Measurements from ENCODE around the gene HDAC7. TPM values are rescaled to one million over a fixed set of nuclear protein-coding genes. Genes with fewer than 3 reads are reported as not detected.

Gene HDAC7
- total and polyA plus RNA-seq, 2 experiments from 2014 or later, result 19.0 to 41.2 TPM

DNA sequence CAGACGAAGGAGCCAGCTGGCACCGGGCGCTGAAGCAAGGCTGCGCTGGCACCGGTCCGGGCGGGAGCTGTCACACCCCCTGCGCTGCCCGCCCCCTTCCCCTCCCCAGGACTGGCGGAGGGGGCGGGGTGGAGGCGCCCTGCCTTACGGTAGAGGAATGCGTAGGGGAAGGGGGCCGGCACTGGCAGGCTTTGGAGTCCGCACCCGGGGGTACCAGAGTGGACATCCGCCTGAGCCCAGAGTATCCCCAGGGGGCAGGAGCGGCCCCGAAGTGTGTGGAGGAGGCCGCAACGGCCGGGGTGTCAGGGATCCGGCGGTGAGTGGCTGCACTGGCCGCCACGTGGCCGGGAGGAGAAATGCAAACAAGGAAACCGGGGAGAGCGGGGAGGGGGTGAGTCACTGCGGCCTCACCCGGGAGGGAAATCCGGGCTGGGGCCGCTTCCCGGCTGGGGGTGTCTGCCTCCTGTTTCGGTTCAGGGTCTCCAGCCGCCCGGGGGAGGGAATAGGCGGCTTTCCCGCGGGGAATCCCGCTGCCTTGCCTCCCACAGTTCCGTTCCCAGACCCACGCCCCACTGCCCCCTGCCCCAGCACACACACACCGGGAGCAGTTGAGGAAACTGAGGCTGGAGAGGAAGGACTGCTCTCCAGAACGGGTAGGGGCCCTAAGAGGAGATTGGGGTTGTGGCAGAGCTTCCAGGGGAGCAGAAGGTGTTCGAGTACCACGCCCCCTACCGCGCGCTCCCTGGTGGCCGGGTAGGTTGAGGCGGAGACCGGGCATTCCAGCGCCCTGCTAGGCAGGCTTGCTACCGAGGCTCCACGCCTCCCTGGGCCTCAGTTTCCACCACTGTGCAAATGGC is 60.6 kb downstream of the HDAC7 start, which contains the start of gene RAPGEF3:
Gene RAPGEF3 (minus strand): TSS at position 47 of the 857 bp plus-strand sequence. CDS start 324 bp downstream, outside the sequence.
- H3K27me3 ChIP-seq, result no peaks in the 10 kb centered on the region
- TF ChIP-seq EZH2phosphoT487 (IDR thresholded peaks at IDR 0.05; ENCODE audit: low read depth, severe bottlenecking, unreplicated experiment), result no peak
- TF ChIP-seq, protein P1, sequence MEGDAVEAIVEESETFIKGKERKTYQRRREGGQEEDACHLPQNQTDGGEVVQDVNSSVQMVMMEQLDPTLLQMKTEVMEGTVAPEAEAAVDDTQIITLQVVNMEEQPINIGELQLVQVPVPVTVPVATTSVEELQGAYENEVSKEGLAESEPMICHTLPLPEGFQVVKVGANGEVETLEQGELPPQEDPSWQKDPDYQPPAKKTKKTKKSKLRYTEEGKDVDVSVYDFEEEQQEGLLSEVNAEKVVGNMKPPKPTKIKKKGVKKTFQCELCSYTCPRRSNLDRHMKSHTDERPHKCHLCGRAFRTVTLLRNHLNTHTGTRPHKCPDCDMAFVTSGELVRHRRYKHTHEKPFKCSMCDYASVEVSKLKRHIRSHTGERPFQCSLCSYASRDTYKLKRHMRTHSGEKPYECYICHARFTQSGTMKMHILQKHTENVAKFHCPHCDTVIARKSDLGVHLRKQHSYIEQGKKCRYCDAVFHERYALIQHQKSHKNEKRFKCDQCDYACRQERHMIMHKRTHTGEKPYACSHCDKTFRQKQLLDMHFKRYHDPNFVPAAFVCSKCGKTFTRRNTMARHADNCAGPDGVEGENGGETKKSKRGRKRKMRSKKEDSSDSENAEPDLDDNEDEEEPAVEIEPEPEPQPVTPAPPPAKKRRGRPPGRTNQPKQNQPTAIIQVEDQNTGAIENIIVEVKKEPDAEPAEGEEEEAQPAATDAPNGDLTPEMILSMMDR (IDR thresholded peaks at IDR 0.05; ENCODE audit: poor library complexity), result peak; percentile 51
- no peak for TF ChIP-seq EZH2 (IDR thresholded peaks at IDR 0.05; ENCODE audit: borderline replicate concordance)
- peaks cover 18% of the 10 kb centered on the region for H3K4me1 ChIP-seq (ENCODE audit: insufficient read depth)
- H4K20me1 ChIP-seq (ENCODE audit: insufficient read depth, poor library complexity, severe bottlenecking), result no peaks in the 10 kb centered on the region
- H2AFZ ChIP-seq, result peak within 1 kb of the TSS; percentile 99
- H3K36me3 ChIP-seq (replicated peaks; ENCODE audit: insufficient read depth, low read depth), result no peaks in the 10 kb centered on the region
- H3K79me2 ChIP-seq, result no peaks in the 10 kb centered on the region
- peak within 1 kb of the TSS; percentile 60 for H3K4me3 ChIP-seq
- peak within 1 kb of the TSS; percentile 53 for H3K27ac ChIP-seq
- H3K4me2 ChIP-seq, result peak within 1 kb of the TSS; percentile 98
- H3K9me2 ChIP-seq (replicated peaks; ENCODE audit: insufficient read depth), result no peaks in the 10 kb centered on the region
- WGBS (ENCODE audit: low lambda C conversion rate, missing lambda C conversion rate), result 6% methylated on average over 21 of the region's 57 CpGs
- peak; percentile 90 for DNase-seq (ENCODE audit: low spot score)
- no peaks in the 10 kb centered on the region for H3K9me3 ChIP-seq (ENCODE audit: low read depth)

GRCh38 chr12:47758584-47758833 is 61.2 kb downstream of the HDAC7 start:
- Histone ChIP-seq H3K27ac (peak overlapping the region; percentile 53), H2AFZ (peak overlapping the region; percentile 99), H3K9me3 (ENCODE audit: low read depth) (no peaks in the 10 kb centered on the region), H3K4me3 (peak overlapping the region; percentile 60), H3K36me3 (replicated peaks; ENCODE audit: insufficient read depth, low read depth) (no peaks in the 10 kb centered on the region), H4K20me1 (ENCODE audit: insufficient read depth, poor library complexity, severe bottlenecking) (no peaks in the 10 kb centered on the region), H3K9me2 (replicated peaks; ENCODE audit: insufficient read depth) (no peaks in the 10 kb centered on the region), H3K4me2 (peak overlapping the region; percentile 98), H3K27me3 (no peaks in the 10 kb centered on the region), H3K79me2 (no peaks in the 10 kb centered on the region), H3K4me1 (ENCODE audit: insufficient read depth) (peaks cover 19% of the 10 kb centered on the region)
- TF ChIP-seq, protein P1 (IDR thresholded peaks at IDR 0.05; ENCODE audit: poor library complexity), result no peak
- no peak for DNase-seq (ENCODE audit: low spot score)
- WGBS (ENCODE audit: low lambda C conversion rate, missing lambda C conversion rate), result 21% methylated on average over 5 of the region's 10 CpGs

DNA sequence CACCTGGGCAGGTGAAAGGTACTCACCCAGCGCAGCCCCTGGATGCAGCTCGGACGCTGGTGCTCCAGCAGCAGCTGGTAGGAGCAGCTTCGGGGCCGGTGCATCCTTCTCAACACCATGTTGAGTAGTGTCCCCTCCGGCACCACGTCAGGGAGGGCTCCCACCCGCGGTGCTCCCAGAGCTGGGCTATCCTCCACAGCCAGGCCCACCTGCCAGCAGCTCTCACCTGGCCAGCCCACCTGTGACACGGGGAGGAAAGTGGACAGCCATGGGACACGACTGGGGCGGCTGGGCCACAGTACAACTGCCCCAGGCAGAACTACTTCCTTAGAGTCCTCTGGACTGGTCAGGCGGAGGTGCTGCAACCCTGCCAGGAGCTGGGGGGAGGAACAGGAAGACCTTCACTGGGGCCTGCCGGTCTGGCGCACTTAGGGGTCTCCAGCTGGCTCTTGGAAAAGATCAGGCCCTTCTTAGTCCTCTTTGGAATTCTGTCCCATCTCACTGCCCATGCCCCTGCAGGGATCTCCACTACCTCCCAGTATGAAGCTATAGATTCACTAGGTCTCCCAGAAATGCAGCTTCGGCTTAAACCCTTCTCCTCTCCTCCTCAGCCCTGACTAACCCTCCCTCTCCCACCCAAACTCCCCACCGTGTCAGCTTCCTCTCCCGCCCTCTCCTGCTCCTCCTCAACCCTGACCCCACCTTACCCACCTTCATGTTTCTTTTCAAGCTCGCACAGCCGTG is 61.7 kb downstream of the HDAC7 start:
- no peak for DNase-seq (ENCODE audit: low spot score)
- H3K79me2 ChIP-seq, result no peaks in the 10 kb centered on the region
- peak overlapping the region; percentile 98 for H3K4me2 ChIP-seq
- H3K36me3 ChIP-seq (replicated peaks; ENCODE audit: insufficient read depth, low read depth), result no peaks in the 10 kb centered on the region
- no peaks in the 10 kb centered on the region for H4K20me1 ChIP-seq (ENCODE audit: insufficient read depth, poor library complexity, severe bottlenecking)
- H2AFZ ChIP-seq, result peak overlapping the region; percentile 99
- peaks cover 24% of the 10 kb centered on the region for H3K4me1 ChIP-seq (ENCODE audit: insufficient read depth)
- TF ChIP-seq EZH2 (IDR thresholded peaks at IDR 0.05; ENCODE audit: borderline replicate concordance) (no peak), EZH2phosphoT487 (IDR thresholded peaks at IDR 0.05; ENCODE audit: low read depth, severe bottlenecking, unreplicated experiment) (no peak)
- TF ChIP-seq, protein P1 (IDR thresholded peaks at IDR 0.05; ENCODE audit: poor library complexity), result no peak
- H3K9me3 ChIP-seq (ENCODE audit: low read depth), result no peaks in the 10 kb centered on the region
- H3K9me2 ChIP-seq (replicated peaks; ENCODE audit: insufficient read depth), result no peaks in the 10 kb centered on the region
- peak overlapping the region; percentile 60 for H3K4me3 ChIP-seq
- H3K27me3 ChIP-seq, result no peaks in the 10 kb centered on the region
- 63% methylated on average over 18 of the region's 20 CpGs for WGBS (ENCODE audit: low lambda C conversion rate, missing lambda C conversion rate)
- H3K27ac ChIP-seq, result peak overlapping the region; percentile 53

Measured in hepatocyte (in vitro differentiated cells).